SJCRH30 (cell line): ENCODE results near the gene MEIS2. TPM values are rescaled to one million over a fixed set of nuclear protein-coding genes. Genes with fewer than 3 reads are reported as not detected.

Experiments used
- DNase-seq, 2 experiments: peaks; one replicate each; pipeline ENCODE4 v3.0.0-alpha.2; 2015 to 2020
- H3K27ac ChIP-seq: fragments of 250-450 bp; sonication (Bioruptor Pico); 2 replicates; pipeline ENCODE4 v1.5.1; 2020; ENCODE audit warnings: mild to moderate bottlenecking, moderate library complexity
- H3K27me3 ChIP-seq: fragments of 250-450 bp; sonication (Bioruptor Pico); 2 replicates; pipeline ENCODE4 v1.5.1; 2020; ENCODE audit warnings: mild to moderate bottlenecking, moderate library complexity
- H3K36me3 ChIP-seq: fragments of 250-450 bp; sonication (Bioruptor Pico); 2 replicates; pipeline ENCODE4 v1.5.1; 2020; ENCODE audit warnings: mild to moderate bottlenecking, moderate library complexity
- H3K4me1 ChIP-seq: fragments of 250-450 bp; sonication (Bioruptor Pico); 2 replicates; pipeline ENCODE4 v1.5.1; 2020; ENCODE audit warnings: mild to moderate bottlenecking, moderate library complexity
- H3K4me3 ChIP-seq: fragments of 250-450 bp; sonication (Bioruptor Pico); 2 replicates; pipeline ENCODE4 v1.5.1; 2020; ENCODE audit warnings: mild to moderate bottlenecking, moderate library complexity
- H3K9me3 ChIP-seq: fragments of 250-450 bp; sonication (Bioruptor Pico); replicated peaks from 2 replicates; pipeline ENCODE4 v1.5.1; 2020; ENCODE audit warnings: mild to moderate bottlenecking, moderate library complexity
- total RNA-seq: library from RNA; depleted of rRNA; stranded (reverse); fragments of >200 nt; shearing (Covaris generic); gene quantifications from 2 replicates; pipeline ENCODE4 v1.2.3, GENCODE V29; 2014

MEIS2 gene
- total RNA-seq, 1 experiment from 2014 or later, result 18.4 TPM

DNA sequence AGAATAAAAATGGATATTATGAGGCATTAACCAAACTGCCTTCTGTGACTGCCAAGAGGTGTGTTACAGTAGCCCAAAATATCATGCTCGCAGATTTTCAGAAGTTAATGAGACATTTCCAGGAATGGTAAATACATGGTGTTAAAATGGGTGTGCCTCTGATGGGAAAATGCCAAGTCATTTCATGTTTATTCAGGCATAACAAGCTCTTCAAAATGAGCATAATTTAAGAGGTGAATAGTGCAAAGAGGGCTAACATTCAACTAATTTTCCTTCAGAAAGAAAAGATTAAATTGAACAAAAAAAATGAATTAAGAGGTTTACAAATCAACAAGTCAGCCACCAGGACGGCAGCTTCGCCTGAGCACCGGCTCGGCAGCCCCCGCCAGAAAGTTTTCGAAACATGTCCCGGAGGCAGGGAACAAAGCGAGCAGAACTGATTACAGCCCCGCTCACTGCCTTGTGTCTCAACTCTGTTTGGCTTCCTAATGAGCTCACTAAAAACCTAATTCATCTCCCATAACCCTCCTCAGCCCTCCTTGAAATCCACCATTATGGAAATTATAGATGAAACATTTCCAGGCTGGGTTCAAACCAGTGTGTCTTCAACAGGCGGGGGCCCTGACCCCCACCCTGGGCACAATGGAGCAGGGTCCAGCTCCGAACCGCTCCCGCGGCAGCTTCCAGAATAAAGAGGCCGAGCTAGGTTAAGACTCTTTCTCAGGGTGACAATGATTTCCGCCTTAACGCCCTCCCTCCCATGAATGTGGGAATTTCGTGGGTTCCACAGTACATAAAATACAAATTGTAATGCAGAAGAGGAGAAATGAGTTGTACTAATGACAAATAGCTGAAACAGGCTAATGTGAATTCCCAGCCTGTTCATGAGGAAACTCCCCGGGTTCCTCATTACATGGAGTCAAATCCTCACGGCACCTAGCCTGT is 43.9 kb downstream of the MEIS2 start:
- peaks cover 6% of the 10 kb centered on the region; the same call in 1 of the 2 replicates for H3K36me3 ChIP-seq
- no peaks in the 10 kb centered on the region for H3K27me3 ChIP-seq
- peaks cover 6% of the 10 kb centered on the region; the same call in 1 of the 2 replicates for H3K4me1 ChIP-seq
- no peaks in the 10 kb centered on the region for H3K9me3 ChIP-seq
- no peak for DNase-seq
- H3K4me3 ChIP-seq, result no peak overlapping the region
- H3K27ac ChIP-seq, result no peak overlapping the region

DNA sequence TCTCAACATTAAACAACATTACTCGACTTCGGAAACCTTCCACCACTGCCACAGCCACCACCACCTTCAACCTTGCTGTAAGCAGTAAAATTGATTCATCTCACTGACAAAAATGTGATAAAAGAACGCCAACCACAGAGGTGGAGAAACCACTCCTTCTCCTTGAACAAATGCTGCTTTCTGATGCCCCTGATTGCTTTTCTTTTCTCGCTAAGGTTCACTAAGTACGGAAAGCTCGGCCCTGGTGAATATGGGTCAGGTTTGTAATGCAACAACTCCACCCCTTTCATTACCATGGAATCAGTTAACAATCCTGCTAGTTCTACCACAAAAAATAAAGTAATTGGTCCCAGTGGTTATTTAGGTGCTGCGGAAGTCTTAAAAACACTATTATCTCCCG is 44.9 kb downstream of the MEIS2 start:
- Histone ChIP-seq H3K27ac (no peak overlapping the region), H3K4me3 (no peak overlapping the region), H3K36me3 (0 out of 2 replicates have a peak, but pooled peaks cover 4% of the 10 kb centered on the region), H3K4me1 (peaks cover 6% of the 10 kb centered on the region; the same call in 1 of the 2 replicates), H3K27me3 (no peaks in the 10 kb centered on the region), H3K9me3 (no peaks in the 10 kb centered on the region)
- no peak for DNase-seq

DNA sequence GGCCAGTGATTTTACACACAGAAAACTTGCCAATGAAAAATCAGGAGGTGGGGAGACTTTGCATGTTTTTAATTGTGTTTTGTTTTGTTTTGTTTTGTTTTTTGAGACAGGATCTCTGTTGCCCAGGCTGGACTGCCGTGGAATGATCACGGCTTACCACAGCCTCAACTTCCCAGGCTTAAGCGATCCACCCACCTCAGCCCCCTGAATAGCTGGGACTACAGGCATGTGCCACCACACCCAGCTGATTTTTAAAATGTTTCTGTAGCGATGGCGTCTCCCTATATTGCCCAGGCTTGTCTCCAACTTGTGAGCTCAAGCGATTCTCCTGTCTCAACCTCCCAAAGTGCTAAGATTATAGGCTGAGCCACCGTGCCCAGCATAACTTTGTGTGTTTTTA is 46.0 kb downstream of the MEIS2 start:
- peaks cover 6% of the 10 kb centered on the region; the same call in 1 of the 2 replicates for H3K4me1 ChIP-seq
- H3K36me3 ChIP-seq, result 0 out of 2 replicates have a peak, but pooled peaks cover 4% of the 10 kb centered on the region
- no peak for DNase-seq
- no peak overlapping the region for H3K4me3 ChIP-seq
- no peaks in the 10 kb centered on the region for H3K27me3 ChIP-seq
- H3K9me3 ChIP-seq, result no peaks in the 10 kb centered on the region
- H3K27ac ChIP-seq, result no peak overlapping the region

DNA sequence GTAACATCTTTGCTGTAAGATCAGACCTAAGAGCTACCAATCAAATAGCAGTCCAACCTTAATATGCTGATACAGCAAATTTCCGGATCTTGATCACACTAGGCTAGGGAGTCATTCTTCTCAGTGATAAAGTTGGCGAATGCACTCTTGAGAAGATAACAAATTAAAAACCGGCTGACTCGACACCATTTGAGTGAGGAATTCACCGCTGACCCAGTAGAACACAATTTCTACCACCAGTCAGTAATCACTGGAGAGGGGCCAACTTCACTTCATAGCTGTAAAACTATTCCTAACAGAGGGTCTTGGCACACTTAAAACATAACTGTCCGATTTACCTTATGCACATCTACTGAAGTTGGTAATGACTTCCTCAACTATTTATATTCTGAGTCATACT is 47.2 kb downstream of the MEIS2 start:
- H3K27ac ChIP-seq, result no peak overlapping the region
- DNase-seq, result no peak
- no peak overlapping the region for H3K4me3 ChIP-seq
- 0 out of 2 replicates have a peak, but pooled peaks cover 4% of the 10 kb centered on the region for H3K36me3 ChIP-seq
- H3K9me3 ChIP-seq, result no peaks in the 10 kb centered on the region
- no peaks in the 10 kb centered on the region for H3K27me3 ChIP-seq
- peaks cover 2% of the 10 kb centered on the region; the same call in 1 of the 2 replicates for H3K4me1 ChIP-seq

DNA sequence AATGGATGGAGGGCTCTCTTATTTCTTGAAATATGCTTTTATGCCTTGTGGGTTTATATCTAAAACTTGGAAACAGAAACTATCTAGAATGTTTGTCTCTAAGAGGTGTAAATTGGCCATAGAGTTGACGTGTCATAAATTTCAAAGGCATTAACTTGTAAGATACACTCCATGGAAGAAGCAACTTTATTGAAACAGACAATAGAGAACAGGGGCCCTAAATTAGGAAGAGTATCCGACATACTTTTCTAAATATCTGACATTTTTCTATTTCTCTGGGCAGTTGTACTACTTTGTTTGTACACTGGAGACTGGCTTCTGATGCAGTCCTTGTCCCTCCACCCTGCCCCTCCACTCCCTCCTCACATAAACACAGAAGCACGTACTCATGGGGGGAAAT is 50.0 kb downstream of the MEIS2 start:
- no peak overlapping the region for H3K4me3 ChIP-seq
- no peak for DNase-seq
- 0 out of 2 replicates have a peak, but pooled peaks cover 4% of the 10 kb centered on the region for H3K4me1 ChIP-seq
- H3K9me3 ChIP-seq, result no peaks in the 10 kb centered on the region
- no peak overlapping the region for H3K27ac ChIP-seq
- no peaks in the 10 kb centered on the region for H3K27me3 ChIP-seq
- 0 out of 2 replicates have a peak, but pooled peaks cover 4% of the 10 kb centered on the region for H3K36me3 ChIP-seq

DNA sequence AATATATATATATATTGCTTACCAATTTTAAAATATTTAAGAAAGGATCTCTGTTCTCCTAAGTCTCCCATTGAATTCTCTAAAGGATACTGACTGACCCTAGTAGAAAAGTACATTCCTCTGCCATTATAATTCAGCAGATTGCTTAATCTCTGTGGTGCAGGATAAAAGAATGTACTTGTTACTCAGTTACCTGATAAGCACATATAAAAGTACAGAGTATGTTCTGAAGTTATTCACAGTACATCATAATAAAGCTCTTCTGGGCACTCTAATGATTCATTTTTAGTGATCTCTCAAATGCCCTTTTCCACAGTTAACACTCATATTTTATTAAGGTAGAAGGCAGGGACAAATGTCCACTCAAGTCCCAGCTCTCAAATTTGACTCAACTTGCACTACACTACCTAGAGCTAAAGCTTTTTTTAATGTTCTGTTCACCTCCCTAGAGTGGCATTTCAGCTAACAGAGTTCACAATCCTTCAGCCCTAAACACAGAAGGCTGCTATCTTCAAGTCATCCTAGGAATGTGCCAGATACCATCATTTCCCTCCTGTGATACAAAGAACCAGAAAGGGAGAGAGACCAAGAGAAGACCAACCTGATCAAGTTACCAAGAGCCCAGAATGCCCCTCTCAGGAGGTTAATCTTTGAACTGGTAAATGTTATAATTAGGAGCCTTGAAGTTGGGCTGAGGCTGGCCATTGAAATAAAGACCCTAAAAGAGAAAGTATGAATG is 53.3 kb downstream of the MEIS2 start:
- H3K36me3 ChIP-seq, result no peaks in the 10 kb centered on the region; the same call in 1 of the 2 replicates
- no peak overlapping the region for H3K4me3 ChIP-seq
- no peak overlapping the region for H3K27ac ChIP-seq
- 0 out of 2 replicates have a peak, but pooled peaks cover 4% of the 10 kb centered on the region for H3K4me1 ChIP-seq
- no peaks in the 10 kb centered on the region for H3K27me3 ChIP-seq
- H3K9me3 ChIP-seq, result no peaks in the 10 kb centered on the region
- peak in 1 of 2 experiments; percentile 3 for DNase-seq

DNA sequence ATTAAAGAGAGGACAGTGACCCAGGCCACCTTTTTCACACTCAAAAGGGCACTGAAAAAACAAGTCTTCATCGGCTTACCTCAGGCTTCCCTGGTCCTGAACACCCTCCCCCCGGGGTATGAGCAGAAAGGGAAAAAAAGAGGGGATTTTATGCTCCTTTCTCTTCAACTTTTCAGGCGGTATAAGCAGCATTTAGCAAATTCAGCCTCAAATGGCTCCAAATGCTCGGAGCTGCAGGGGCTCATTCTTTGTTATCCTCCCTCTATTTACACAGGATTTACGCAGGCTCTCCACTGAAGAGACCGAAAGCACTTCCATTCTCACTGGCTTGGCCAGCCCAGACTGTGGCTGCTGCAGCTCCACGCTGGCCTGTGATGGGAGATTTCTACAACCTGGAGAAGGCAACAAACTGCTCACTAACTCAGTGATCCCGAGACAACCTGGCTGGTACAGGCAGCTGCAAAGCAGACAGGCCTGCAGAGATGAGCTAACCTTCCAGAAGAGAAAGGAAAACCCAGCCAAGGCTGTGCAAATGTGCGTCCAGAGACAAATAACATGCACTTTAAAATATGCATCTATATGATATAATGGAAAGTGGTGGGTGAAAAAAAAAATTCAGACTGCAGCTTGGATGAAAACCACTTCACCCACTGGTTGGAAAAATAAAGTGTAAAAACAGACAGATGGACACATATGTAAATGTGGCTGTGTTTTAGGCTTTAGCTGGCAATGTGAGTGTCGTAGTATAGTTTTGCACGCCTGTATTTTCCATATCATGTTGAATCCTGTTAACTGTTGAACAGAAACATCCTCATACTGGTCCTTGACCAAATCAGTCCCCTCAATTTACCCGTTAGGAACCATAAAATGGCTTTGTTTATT is 54.2 kb downstream of the MEIS2 start:
- no peak for DNase-seq
- Histone ChIP-seq H3K9me3 (no peaks in the 10 kb centered on the region), H3K36me3 (no peaks in the 10 kb centered on the region; the same call in 1 of the 2 replicates), H3K4me1 (0 out of 2 replicates have a peak, but pooled peaks cover 4% of the 10 kb centered on the region), H3K27ac (no peak overlapping the region), H3K27me3 (no peaks in the 10 kb centered on the region), H3K4me3 (no peak overlapping the region)

DNA sequence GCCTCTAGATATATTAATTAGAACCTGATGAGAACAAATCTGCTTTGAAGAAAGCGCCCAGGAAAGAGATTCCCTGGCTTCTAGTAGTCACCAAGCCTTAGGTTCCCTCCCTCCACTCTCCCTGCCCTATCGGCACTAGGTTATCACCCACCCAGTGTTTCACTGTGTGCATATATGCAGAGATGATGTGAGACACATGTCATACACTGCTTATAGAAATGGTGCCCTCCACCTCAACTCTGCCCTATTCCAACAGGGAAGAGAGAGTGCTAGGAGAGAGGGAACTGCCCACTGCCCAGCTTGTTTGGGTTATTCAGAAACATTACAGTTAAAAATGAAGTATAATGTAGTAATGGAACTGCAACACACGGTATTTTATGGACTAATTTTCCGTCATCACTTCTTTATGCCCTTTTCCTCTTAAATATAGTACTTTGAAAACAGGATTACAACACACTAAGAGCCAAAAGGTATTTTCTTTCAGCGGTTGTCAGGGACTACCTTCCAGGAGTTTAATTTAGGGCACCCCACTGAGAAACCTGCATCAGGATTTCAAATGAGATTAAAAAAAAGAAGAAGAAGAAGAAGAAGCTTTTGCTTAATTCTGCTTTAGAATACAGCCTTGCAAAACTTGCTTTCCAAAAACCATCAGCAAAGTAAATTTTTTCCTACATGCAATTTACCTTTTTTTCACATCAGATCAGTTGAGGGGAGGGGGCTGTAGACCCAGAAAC is 55.3 kb downstream of the MEIS2 start:
- DNase-seq, result no peak
- Histone ChIP-seq H3K27me3 (no peaks in the 10 kb centered on the region), H3K27ac (no peak overlapping the region), H3K36me3 (peaks cover 6% of the 10 kb centered on the region; the same call in 1 of the 2 replicates), H3K9me3 (no peaks in the 10 kb centered on the region), H3K4me3 (no peak overlapping the region), H3K4me1 (0 out of 2 replicates have a peak, but pooled peaks cover 4% of the 10 kb centered on the region)

DNA sequence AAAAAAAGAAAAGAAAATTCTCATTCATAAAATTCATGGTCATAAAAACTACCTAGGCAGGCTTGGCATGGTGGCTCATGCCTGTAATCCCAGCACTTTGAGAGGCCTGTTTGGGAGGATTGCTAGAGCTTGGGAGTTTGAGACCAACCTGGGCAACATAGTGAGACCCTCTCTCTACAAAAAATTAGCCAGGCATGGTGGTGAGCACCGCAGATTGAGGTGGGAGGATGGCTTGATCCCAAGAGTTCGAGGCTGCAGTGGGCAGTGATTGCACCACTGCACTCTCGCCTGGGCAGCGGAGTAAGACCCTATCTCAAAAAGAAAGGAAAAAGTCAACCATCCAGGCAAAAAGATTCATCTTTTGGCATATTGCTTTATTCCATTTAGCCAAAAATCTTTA is 58.5 kb downstream of the MEIS2 start:
- Histone ChIP-seq H3K36me3 (peaks cover 6% of the 10 kb centered on the region; the same call in 1 of the 2 replicates), H3K4me3 (no peak overlapping the region), H3K4me1 (peaks cover 5% of the 10 kb centered on the region; the same call in 1 of the 2 replicates), H3K9me3 (no peaks in the 10 kb centered on the region), H3K27ac (no peak overlapping the region), H3K27me3 (no peaks in the 10 kb centered on the region)
- no peak for DNase-seq

DNA sequence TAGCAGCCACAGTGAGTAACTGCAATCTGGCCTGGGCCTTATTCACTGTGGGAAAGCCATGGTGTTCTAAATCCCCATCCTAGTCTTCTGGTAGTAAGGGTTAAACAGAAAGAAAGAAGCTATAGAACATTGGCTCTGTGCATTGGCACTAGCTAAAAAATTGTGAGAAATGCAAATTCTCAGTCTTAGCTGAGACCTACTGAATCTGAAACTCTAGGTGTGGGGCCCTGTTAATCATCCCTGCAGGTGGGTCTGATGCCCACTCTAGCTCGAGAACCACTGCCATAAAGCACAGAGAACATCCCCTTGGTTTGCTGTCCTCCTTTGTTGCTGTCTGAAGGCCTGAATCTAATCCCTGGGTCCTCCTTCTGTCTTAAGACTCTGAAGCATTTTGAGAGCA is 59.3 kb downstream of the MEIS2 start:
- peaks cover 6% of the 10 kb centered on the region for H3K36me3 ChIP-seq
- DNase-seq, result no peak
- no peak overlapping the region for H3K27ac ChIP-seq
- no peaks in the 10 kb centered on the region for H3K9me3 ChIP-seq
- peaks cover 5% of the 10 kb centered on the region; the same call in 1 of the 2 replicates for H3K4me1 ChIP-seq
- H3K4me3 ChIP-seq, result no peak overlapping the region
- no peaks in the 10 kb centered on the region for H3K27me3 ChIP-seq

DNA sequence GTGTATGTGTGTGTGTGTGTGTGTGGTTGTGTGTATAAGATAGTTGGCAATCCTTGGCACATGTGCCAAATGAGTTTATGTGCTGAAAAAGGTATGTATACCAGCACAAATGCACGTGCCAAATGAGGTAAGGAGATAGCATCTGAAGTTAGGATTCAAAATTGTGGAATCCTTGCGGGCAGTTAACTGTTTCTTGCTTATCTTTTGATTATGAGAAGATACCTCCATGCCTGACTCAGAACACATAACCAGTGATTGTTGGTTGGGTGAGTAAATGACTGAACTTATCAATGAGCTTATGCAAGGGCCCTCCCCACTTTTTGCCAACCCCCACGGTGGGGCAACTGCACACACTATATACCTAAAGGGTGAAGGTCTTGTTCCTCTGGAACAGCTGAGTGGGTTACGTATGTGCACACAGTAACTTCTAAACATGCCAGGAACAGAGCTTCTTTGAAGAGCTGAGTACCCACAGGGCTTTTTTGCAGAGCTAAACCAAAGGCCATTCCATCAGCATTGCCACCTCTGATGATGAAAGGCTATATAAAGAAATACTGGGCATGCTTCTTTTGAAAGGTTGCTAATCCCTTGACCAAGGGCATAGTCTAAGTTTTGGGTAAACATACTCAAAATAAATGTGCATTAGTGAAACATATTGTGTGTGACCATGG is 60.1 kb downstream of the MEIS2 start:
- peaks cover 7% of the 10 kb centered on the region; the same call in 1 of the 2 replicates for H3K4me1 ChIP-seq
- H3K9me3 ChIP-seq, result no peaks in the 10 kb centered on the region
- H3K4me3 ChIP-seq, result no peak overlapping the region
- no peak overlapping the region for H3K27ac ChIP-seq
- DNase-seq, result no peak
- no peaks in the 10 kb centered on the region for H3K27me3 ChIP-seq
- H3K36me3 ChIP-seq, result peaks cover 10% of the 10 kb centered on the region

DNA sequence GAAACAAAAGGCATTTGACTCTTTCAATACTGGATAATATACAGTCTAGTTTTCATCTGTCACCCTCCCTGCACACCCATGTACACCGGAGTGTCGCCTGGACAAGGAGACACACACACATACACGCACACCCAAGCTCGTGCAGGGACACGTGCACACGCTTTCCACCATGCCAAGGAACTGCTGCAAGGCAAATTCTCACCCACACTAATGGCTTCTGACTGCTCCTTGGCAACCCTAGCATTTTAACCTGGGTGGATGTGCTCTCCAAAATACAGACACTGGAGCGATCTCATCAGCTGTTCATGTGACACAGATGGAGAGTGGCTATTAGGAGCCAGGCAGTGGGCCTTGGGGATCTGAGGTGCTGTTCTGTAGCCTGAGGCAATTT is 61.6 kb downstream of the MEIS2 start:
- Histone ChIP-seq H3K36me3 (peaks cover 11% of the 10 kb centered on the region), H3K27me3 (no peaks in the 10 kb centered on the region), H3K4me3 (no peak overlapping the region), H3K4me1 (peaks cover 17% of the 10 kb centered on the region), H3K27ac (no peak overlapping the region), H3K9me3 (no peaks in the 10 kb centered on the region)
- peak; percentile 9 to 40 for DNase-seq
